ENCODE measurements around the gene CROCC2.

Gene CROCC2

GRCh38 chr2:240903191-240904060 lies 2.7 kb upstream of the CROCC2 start:
- DNase-seq (ENCODE audit: low read depth) = no peak
- H3K4me3 ChIP-seq (ENCODE audit: low read depth, low read length) = no peak overlapping the region
- no peak for TF ChIP-seq CTCF (IDR thresholded peaks at IDR 0.05; ENCODE audit: low read depth, low read length, missing control alignments)

DNA sequence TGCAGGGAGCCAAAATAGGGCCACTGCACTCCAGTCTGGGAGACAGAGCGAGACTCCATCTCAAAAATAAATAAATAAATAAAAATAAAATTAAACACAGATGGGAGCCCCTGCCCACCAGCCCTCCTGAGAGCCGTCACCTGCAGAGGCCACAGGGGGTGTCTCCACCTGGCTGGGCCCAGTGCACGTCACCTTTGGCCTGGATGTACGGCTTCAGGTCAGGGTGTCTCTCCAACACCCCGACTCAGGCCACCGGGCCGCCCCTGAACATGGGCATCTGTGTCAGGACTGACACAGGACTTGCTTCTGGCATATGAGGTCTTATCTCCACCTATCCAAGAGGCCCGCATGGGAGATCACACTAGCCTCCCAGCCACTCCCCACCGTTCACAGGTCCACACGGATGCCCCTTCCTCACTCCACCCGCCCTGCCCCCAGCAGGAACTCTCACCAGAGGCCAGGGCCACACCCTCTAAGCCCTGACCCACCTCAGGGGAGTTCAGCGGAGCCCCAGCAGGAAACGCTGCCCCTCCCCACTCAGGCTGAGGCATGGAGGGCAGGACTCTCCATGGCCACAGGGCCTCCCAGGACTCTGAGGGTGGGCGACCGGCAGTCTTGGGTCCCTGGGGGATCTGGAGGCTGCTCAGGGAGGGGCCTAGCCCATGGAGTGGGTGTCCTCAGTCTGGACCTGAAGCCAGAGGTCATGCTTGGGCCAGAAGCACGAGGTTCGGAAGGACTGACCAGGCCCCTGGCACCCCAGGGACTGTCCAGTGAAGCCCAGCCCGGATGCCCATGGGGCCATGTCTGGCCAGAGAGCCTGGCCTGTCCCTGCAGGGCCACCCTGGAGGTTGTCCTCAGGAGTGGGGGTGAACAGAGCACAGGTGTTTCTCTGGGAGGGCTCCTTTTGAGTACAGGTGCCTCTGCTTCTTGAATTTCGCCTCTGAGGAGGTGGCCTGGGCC lies 1.6 kb upstream of the CROCC2 start:
- no peak overlapping the region for H3K4me3 ChIP-seq (ENCODE audit: low read depth, low read length)
- no peak for TF ChIP-seq CTCF (IDR thresholded peaks at IDR 0.05; ENCODE audit: low read depth, low read length, missing control alignments)

GRCh38 chr2:240905176-240905781 lies 857 bp upstream of the CROCC2 start:
- no peak overlapping the region for H3K4me3 ChIP-seq (ENCODE audit: low read depth, low read length)
- no peak for DNase-seq (ENCODE audit: low read depth)
- no peak for TF ChIP-seq CTCF (IDR thresholded peaks at IDR 0.05; ENCODE audit: low read depth, low read length, missing control alignments)

More for the DNA sequence above, 1.6 kb upstream of the CROCC2 start:
- DNase-seq (ENCODE audit: low read depth) = no peak

DNA sequence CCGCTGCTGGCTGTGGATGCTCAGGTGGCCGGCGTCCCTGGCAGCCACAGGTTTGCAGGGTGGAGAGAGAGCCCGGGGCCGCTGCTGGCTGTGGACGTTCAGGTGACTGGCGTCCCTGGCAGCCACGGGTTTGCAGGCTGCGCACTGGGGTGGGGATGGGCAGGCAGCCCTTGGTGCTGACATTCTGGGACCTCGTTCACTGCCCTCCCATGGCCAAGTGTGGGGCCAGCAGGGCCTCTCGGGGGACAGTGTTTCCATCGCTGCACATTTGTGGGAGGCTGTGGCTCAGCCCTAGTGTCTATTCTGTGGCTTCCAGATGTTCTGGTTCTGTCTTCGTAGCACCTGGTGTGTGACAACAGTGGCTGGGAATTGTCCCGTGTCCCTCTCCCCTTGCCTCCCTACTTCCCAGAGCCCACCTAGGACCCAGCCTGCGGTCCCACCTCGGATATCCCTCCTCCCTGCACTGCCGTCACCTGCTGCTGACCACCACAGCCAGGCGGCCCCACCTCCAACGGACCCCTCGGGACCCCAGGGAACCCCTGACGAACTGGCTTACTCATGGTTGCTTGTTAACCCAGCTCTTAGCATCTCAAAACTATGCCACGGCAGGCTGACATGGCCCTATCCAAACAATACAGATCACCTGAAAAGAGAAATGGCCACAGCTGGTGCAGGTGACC lies 915 bp downstream of the CROCC2 start:
- DNase-seq (ENCODE audit: low read depth) = no peak
- TF ChIP-seq CTCF (IDR thresholded peaks at IDR 0.05; ENCODE audit: low read depth, low read length, missing control alignments) = no peak
- no peak overlapping the region for H3K4me3 ChIP-seq (ENCODE audit: low read depth, low read length)

GRCh38 chr2:240909216-240909974 lies 3.3 kb downstream of the CROCC2 start:
- DNase-seq (ENCODE audit: low read depth) = no peak
- no peak for TF ChIP-seq CTCF (IDR thresholded peaks at IDR 0.05; ENCODE audit: low read depth, low read length, missing control alignments)
- H3K4me3 ChIP-seq (ENCODE audit: low read depth, low read length) = no peak overlapping the region
